ENCODE measurements around the gene EIF2D. TPM values are rescaled to one million over a fixed set of nuclear protein-coding genes. Genes with fewer than 3 reads are reported as not detected.
A peak's percentile ranks its signal among the peaks of the same experiment; 100 is the strongest.

Gene EIF2D, protein sequence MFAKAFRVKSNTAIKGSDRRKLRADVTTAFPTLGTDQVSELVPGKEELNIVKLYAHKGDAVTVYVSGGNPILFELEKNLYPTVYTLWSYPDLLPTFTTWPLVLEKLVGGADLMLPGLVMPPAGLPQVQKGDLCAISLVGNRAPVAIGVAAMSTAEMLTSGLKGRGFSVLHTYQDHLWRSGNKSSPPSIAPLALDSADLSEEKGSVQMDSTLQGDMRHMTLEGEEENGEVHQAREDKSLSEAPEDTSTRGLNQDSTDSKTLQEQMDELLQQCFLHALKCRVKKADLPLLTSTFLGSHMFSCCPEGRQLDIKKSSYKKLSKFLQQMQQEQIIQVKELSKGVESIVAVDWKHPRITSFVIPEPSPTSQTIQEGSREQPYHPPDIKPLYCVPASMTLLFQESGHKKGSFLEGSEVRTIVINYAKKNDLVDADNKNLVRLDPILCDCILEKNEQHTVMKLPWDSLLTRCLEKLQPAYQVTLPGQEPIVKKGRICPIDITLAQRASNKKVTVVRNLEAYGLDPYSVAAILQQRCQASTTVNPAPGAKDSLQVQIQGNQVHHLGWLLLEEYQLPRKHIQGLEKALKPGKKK
- total RNA-seq = 10 to 100 TPM; 84.6 to 87.5 TPM

DNA sequence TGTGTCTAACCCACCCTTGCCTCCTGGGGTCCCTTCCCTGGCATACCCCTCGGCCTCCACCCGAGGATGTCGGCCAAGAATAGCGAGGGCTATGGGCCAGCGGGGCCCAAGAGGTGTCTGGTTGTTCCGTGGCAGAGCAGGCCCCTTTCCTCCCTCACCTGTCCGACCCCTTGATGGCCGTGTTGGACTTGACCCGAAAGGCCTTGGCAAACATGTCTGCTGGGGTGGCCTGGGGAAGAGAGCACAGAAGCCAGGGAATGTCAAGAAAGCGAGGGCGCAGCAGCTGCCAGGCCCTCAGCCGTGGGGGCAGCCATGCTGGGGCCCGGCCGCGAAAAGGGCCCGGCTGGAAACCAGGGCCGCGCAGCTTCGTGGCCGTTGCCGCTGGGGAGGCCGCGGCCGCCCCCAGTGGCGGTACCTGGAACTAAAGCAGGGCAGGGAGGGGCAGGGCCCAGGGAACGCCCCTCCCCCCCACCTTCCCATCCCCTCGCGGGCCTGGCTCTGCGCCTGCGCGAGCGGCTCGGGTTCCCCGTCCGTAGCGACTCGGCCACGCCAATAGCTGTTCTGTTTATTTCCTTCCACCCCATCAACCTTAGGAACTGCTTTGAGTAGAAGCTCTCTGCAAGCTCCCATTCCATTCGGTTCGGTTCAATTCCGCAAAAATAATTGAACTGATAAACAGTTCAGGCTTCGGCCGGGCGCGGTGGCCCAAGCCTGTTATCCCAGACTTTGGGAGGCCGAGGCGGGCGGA, at the start of gene EIF2D:
TSS of gene EIF2D (minus strand) at position 337 of the 748 bp plus-strand sequence. CDS start at position 214, 123 bp downstream.
- ChIA-PET CTCF (interaction anchor here (0.6 to 12.3 kb wide), 36 partner anchors 8 to 366 kb away, joined by 3 to 165 read pairs (median 4); partner anchors contain the start of genes DYRK3, IKBKE and MAPKAPK2), POLR2A (interaction anchor here (0.6 to 2.8 kb wide), 10 partner anchors 9 to 142 kb away, joined by 3 to 15 read pairs (median 5); partner anchors contain the start of genes DYRK3 and IKBKE)
- Mint-ChIP-seq H3K9me3 (no peaks in the 10 kb centered on the region), H3K36me3 (peaks cover 21% of the 10 kb centered on the region), H3K27ac (peak within 1 kb of the TSS; percentile 90), H3K27me3 (no peaks in the 10 kb centered on the region), H3K4me3 (peak within 1 kb of the TSS; percentile 96), H3K4me1 (ENCODE audit: low read depth) (peaks cover 32% of the 10 kb centered on the region)
- intact Hi-C loops (cut with micrococcal nuclease) = loop anchor here (1.0 kb wide), 1 partner anchor 56 kb away; no protein-coding TSS in a partner anchor
- DNase-seq = peak; percentile 96

DNA sequence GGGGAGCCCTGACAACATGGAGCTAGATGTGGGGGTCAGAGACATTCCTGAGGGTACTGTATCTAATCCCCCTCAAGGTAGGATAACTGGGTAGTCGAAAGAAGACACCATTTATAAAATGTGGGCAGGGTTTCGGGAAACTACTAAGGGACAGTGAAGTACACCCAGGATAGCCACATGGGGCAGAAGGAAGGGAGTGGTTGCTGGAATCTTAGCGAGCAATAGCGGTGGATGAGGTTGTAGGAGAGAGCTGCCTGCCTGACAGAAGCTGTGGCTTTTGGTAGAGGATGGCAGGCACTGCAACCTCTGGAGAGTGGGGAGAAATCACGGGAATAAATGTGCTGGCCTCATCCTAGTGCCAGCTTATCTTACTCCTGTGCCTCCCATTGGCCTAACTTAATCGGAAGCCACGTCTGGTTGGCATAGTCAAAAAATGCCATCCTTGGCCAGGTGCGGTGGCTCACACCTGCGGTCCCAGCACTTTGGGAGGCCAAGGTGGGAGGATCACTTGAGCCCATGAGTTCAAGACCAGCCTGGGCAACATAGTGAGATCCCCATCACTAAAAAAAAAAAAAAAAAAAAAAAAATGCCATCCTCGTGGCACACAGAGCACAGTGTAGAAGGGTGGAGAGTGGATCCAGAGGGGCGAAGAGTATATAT, 49.0 kb upstream of the EIF2D start:
- H3K9me3 Mint-ChIP-seq = no peaks in the 10 kb centered on the region
- H3K4me3 Mint-ChIP-seq = no peak overlapping the region
- intact Hi-C loops (cut with micrococcal nuclease) = no loop called here
- H3K27ac Mint-ChIP-seq = no peak overlapping the region
- DNase-seq = no peak
- CTCF ChIA-PET = interaction anchor here (0.8 to 14.8 kb wide), 6 partner anchors 12 to 202 kb away, joined by 3 to 399 read pairs (median 12); partner anchors contain the start of gene DYRK3
- H3K27me3 Mint-ChIP-seq = peaks cover 22% of the 10 kb centered on the region
- H3K4me1 Mint-ChIP-seq (ENCODE audit: low read depth) = peaks cover 29% of the 10 kb centered on the region
- POLR2A ChIA-PET = no interaction called here
- H3K36me3 Mint-ChIP-seq = no peaks in the 10 kb centered on the region

DNA sequence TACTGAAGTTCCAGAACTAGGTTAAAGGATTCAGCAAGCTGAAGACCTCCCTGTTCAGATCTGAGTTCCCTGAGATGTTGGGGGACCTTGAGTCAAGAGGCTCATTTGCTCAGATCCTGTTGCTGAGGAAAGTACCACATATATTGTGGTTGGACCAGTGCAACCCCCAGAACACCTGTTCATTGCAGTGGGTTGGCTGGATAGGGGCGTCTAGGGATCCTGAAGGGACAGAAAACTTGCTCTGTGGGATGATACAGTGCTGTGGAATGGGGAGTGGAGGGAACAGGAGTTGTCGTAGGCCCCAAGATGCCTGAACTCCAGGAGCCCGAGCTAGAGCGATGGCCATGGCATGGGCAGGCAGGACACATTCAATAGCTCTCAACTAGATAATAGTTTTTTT, 47.9 kb upstream of the EIF2D start:
- Mint-ChIP-seq H3K4me1 (ENCODE audit: low read depth) (peaks cover 29% of the 10 kb centered on the region), H3K9me3 (no peaks in the 10 kb centered on the region), H3K4me3 (no peak overlapping the region), H3K36me3 (no peaks in the 10 kb centered on the region), H3K27ac (no peak overlapping the region), H3K27me3 (peaks cover 22% of the 10 kb centered on the region)
- intact Hi-C loops (cut with micrococcal nuclease) = no loop called here
- CTCF ChIA-PET = interaction anchor here (0.6 to 16.5 kb wide), 9 partner anchors 7 to 322 kb away, joined by 3 to 399 read pairs (median 18); partner anchors contain the start of genes DYRK3 and EIF2D
- POLR2A ChIA-PET = interaction anchor here (0.6 kb wide), 1 partner anchor 115 kb away, joined by 3 read pairs; no protein-coding TSS in a partner anchor
- DNase-seq = no peak

DNA sequence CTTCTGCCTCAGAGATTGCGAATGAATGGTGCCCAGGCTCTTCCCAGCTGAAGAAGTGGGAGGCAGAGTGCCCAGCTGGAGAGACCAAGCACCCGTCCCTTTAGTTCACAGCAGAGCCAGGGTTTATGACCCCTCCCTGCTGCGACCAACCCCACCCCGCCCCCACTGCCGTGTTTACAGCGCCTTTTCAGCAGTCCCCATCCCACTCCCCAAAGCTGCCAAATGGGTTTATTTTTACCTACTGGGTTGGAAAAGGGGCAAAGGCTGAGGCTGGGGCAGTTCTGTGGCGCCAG, 46.7 kb upstream of the EIF2D start:
- intact Hi-C loops (cut with micrococcal nuclease) = loop anchor here (2.0 kb wide), 1 partner anchor 150 kb away; no protein-coding TSS in a partner anchor

DNA sequence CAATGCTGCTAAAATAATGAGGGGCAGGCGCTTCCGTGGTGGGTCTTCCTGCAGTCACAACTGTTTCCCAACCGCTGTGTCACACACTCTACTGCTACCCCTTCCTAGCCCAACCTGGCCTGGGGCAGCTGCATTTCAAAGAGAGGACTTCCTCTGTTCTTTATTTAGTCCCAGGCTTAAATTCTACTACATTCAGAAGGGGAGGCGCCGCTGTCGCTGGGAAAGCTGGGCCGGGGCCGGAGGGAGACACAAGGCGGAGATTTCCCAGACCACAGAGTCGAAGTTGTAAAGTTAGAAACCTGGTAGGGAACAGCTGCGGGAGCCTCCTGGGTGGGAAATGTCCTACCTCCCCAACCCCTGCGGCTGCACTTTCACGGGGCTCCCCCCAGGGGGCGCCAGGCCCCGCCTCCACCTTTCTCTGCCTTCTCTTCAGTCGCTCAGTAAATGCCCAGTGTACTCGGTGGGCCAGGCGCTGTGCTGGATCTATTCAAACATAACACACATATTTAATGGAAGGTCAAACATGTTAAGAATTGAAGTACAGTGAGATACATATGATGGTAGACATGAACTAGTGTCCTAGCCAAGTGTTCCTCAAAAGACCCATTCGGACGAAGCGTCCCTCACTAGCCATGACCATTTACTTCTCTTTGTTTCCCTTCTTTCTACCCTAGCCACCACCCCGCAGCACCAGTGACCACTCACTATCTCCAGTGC, 46.2 kb upstream of the EIF2D start:
- DNase-seq = peak; percentile 74
- ChIA-PET CTCF (interaction anchor here (0.6 to 16.5 kb wide), 39 partner anchors 8 to 419 kb away, joined by 3 to 399 read pairs (median 4); partner anchors contain the start of genes DYRK3, EIF2D and MAPKAPK2), POLR2A (no interaction called here)
- Mint-ChIP-seq H3K36me3 (peaks cover 3% of the 10 kb centered on the region), H3K4me1 (ENCODE audit: low read depth) (peaks cover 20% of the 10 kb centered on the region), H3K27ac (no peak overlapping the region), H3K9me3 (no peaks in the 10 kb centered on the region), H3K4me3 (no peak overlapping the region), H3K27me3 (peaks cover 18% of the 10 kb centered on the region)
- intact Hi-C loops (cut with micrococcal nuclease) = loop anchor here (2.0 kb wide), 1 partner anchor 150 kb away; no protein-coding TSS in a partner anchor

More for the DNA sequence above, 46.7 kb upstream of the EIF2D start:
- Mint-ChIP-seq H3K4me3 (no peak overlapping the region), H3K27me3 (peaks cover 20% of the 10 kb centered on the region), H3K36me3 (no peaks in the 10 kb centered on the region), H3K27ac (no peak overlapping the region), H3K9me3 (no peaks in the 10 kb centered on the region), H3K4me1 (ENCODE audit: low read depth) (peaks cover 25% of the 10 kb centered on the region)
- ChIA-PET CTCF (interaction anchor here (0.8 to 16.5 kb wide), 26 partner anchors 8 to 324 kb away, joined by 3 to 399 read pairs (median 5); partner anchors contain the start of genes DYRK3 and EIF2D), POLR2A (interaction anchor here (0.7 kb wide), 1 partner anchor 254 kb away, joined by 3 read pairs; no protein-coding TSS in a partner anchor)
- DNase-seq = no peak

DNA sequence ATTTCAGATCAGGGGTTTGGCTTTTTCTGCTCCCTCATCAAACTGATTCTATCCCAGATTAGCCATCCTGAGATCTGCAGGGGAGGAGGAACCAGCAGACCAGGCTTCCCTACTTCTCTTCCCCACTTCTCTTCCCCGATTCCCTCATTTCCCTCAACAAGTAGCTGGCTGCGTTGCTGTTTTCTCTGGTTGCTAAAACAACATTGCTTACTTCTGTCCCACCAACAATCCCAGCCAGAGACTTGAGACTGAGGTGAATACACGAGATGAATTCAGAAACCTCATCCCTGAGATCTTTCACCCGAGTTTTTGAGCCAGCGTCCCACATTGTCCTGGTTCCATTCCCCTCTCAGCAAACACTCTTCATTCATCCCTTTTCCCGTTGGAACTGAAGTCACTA, 45.5 kb upstream of the EIF2D start:
- no peak overlapping the region for H3K27ac Mint-ChIP-seq
- DNase-seq = no peak
- H3K4me3 Mint-ChIP-seq = no peak overlapping the region
- H3K4me1 Mint-ChIP-seq (ENCODE audit: low read depth) = peaks cover 13% of the 10 kb centered on the region
- ChIA-PET CTCF (interaction anchor here (0.6 to 16.5 kb wide), 36 partner anchors 9 to 419 kb away, joined by 3 to 399 read pairs (median 4); partner anchors contain the start of genes DYRK3, EIF2D and MAPKAPK2), POLR2A (no interaction called here)
- H3K9me3 Mint-ChIP-seq = no peaks in the 10 kb centered on the region
- H3K27me3 Mint-ChIP-seq = peaks cover 15% of the 10 kb centered on the region
- intact Hi-C loops (cut with micrococcal nuclease) = loop anchor here (2.0 kb wide), 1 partner anchor 151 kb away; no protein-coding TSS in a partner anchor
- peaks cover 3% of the 10 kb centered on the region for H3K36me3 Mint-ChIP-seq

DNA sequence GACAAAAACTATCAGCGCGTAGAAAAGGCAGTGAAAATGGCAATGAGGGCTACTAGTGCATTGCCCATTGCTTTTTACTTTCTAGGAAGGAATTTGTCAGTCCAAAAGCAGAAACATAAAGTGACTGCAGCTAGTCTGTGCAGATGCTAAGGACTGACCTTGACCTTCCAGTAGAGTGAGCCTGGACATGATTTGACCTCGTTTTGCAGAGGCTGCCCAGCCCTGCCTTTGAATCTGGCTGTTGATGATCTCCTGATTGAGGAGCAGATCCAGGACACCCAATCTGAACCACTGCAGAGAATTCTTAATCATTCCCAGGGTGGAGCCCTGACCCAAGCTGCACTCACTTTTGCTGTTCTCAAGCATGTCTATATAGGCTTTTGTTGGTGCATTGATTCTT, 44.7 kb upstream of the EIF2D start:
- DNase-seq = no peak
- H3K4me1 Mint-ChIP-seq (ENCODE audit: low read depth) = peaks cover 10% of the 10 kb centered on the region
- H3K4me3 Mint-ChIP-seq = no peak overlapping the region
- no peak overlapping the region for H3K27ac Mint-ChIP-seq
- H3K27me3 Mint-ChIP-seq = peaks cover 15% of the 10 kb centered on the region
- POLR2A ChIA-PET = no interaction called here
- no peaks in the 10 kb centered on the region for H3K9me3 Mint-ChIP-seq
- intact Hi-C loops (cut with micrococcal nuclease) = no loop called here
- peaks cover 3% of the 10 kb centered on the region for H3K36me3 Mint-ChIP-seq
- CTCF ChIA-PET = interaction anchor here (1.1 to 16.5 kb wide), 14 partner anchors 10 to 325 kb away, joined by 3 to 399 read pairs (median 6); partner anchors contain the start of genes DYRK3 and MAPKAPK2

DNA sequence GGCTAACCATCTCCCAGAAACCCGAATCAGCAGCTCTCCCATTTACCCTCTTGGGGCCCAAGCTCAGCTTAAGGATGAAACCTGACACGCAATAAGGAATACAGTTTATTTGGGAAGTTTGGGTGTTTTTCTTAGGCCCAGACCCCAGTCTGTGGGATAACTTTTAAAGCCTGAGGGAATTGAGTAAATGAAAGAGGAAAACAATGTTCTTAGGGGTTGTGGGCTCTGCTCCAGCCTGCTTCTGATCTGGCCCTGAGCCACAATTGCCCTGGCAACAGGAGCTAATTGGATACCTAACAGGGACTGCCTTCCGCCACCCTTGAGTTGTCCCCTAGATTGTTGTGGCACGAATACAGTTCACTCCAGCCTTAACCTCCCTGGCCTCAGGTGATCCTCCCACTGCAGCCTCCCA, 43.2 kb upstream of the EIF2D start:
- Mint-ChIP-seq H3K27ac (no peak overlapping the region), H3K4me1 (ENCODE audit: low read depth) (peaks cover 7% of the 10 kb centered on the region), H3K4me3 (no peak overlapping the region), H3K36me3 (peaks cover 11% of the 10 kb centered on the region), H3K9me3 (no peaks in the 10 kb centered on the region), H3K27me3 (peaks cover 15% of the 10 kb centered on the region)
- ChIA-PET POLR2A (interaction anchor here (0.9 kb wide), 1 partner anchor 9 kb away, joined by 3 read pairs; no protein-coding TSS in a partner anchor), CTCF (interaction anchor here (1.1 to 16.5 kb wide), 7 partner anchors 11 to 194 kb away, joined by 3 to 399 read pairs (median 5); partner anchors contain the start of gene DYRK3)
- intact Hi-C loops (cut with micrococcal nuclease) = no loop called here
- DNase-seq = no peak

DNA sequence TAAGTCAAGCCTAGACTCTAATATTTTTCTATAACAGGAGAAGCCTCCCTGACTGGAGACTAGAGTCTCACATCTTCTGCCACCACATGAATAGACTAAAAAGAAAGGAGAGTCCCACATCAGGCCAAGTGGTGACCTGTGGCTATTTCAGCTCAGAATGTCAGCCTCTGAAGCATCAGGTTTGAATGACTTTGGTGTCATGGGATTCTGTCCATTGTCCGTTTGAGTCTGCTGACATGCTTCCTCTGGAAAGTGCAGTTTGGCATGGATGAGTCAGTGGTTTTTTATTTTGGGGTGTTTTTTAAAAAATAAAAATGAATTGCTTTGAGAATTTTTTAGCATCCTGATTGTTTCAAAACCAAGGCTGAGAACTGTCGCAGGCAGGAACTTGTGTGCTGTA, 42.6 kb upstream of the EIF2D start:
- DNase-seq = no peak
- Mint-ChIP-seq H3K27me3 (peaks cover 15% of the 10 kb centered on the region), H3K27ac (no peak overlapping the region), H3K4me3 (no peak overlapping the region), H3K4me1 (ENCODE audit: low read depth) (peaks cover 7% of the 10 kb centered on the region), H3K9me3 (no peaks in the 10 kb centered on the region), H3K36me3 (peaks cover 13% of the 10 kb centered on the region)
- CTCF ChIA-PET = interaction anchor here (1.3 to 16.5 kb wide), 4 partner anchors 12 to 193 kb away, joined by 4 to 399 read pairs (median 72); partner anchors contain the start of gene DYRK3
- POLR2A ChIA-PET = interaction anchor here (0.6 to 0.9 kb wide), 2 partner anchors 9 to 112 kb away, joined by 3 read pairs; no protein-coding TSS in a partner anchor
- intact Hi-C loops (cut with micrococcal nuclease) = no loop called here

DNA sequence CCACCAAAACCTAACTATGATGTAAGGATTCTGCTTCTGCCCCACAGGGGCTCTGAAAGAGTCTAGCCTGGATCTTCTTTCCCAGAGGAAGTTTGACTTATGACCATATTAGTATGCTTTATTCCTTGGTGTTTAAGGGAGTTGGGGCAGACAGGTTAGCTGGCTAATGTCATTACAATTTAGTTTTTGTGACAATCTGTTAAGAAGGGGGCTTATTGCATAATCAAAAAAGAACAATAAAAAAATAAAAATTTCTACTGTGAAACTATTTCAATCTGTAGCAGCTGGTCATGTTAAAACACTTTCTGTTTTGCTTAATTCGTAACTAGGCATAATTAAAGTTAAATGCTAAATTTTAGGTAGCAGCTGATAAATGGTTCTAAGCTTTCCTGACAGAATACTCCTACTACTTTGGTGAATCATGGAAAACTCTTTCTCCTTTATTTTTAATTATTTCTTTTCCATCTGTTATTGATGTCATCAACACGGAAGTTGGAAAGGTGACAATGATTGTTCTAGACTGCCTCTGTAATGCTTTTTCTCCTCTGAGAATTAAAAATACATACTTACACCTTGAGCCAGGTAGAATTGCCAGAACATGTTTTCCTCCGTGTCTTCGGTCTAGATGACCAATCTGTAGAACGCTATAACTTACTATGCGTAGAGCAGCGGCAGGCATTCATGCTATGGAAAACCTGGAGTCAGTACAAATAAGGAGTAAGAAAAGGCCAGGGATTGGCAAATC, 41.6 kb upstream of the EIF2D start:
- intact Hi-C loops (cut with micrococcal nuclease) = no loop called here
- H3K4me3 Mint-ChIP-seq = no peak overlapping the region
- peaks cover 7% of the 10 kb centered on the region for H3K4me1 Mint-ChIP-seq (ENCODE audit: low read depth)
- ChIA-PET POLR2A (no interaction called here), CTCF (interaction anchor here (0.7 to 16.5 kb wide), 3 partner anchors 13 to 36 kb away, joined by 3 to 399 read pairs (median 139); partner anchors contain the start of gene DYRK3)
- no peaks in the 10 kb centered on the region for H3K9me3 Mint-ChIP-seq
- H3K36me3 Mint-ChIP-seq = peaks cover 17% of the 10 kb centered on the region
- peaks cover 15% of the 10 kb centered on the region for H3K27me3 Mint-ChIP-seq
- DNase-seq = no peak
- H3K27ac Mint-ChIP-seq = no peak overlapping the region

Measured in activated CD4-positive, alpha-beta memory T cell treated with anti-CD3 and anti-CD28 coated beads for 36 hours (primary cell).